Ovary (tissue), 9 donors: ENCODE data around the gene ABCF2. TPM values are rescaled to one million over a fixed set of nuclear protein-coding genes. Genes with fewer than 3 reads are reported as not detected.

Experiments
- DNase-seq, 5 donors: peaks; one replicate each; pipeline ENCODE4 v3.0.0-alpha.2; 2019 to 2020
- H3K27ac ChIP-seq, 2 donors: fragments of 200-600 bp; one replicate each; pipeline versions ENCODE4 v1.5.1 to v1.8.0; 2019 to 2022
- H3K27me3 ChIP-seq: fragments of 200-600 bp; one replicate; pipeline ENCODE4 v1.8.0; 2022
- H3K36me3 ChIP-seq: fragments of 200-600 bp; sonication (generic); one replicate; pipeline ENCODE4 v1.5.1; 2019
- H3K4me1 ChIP-seq: one replicate; pipeline ENCODE4 v1.8.1; 2013; ENCODE audit warnings: mild to moderate bottlenecking, moderate library complexity; ENCODE audit not compliant: insufficient read depth
- H3K4me3 ChIP-seq: fragments of 200-600 bp; sonication (generic); one replicate; pipeline ENCODE4 v1.5.1; 2017
- H3K9me3 ChIP-seq, 2 donors: fragments of 200-600 bp in 1 of 2; sonication (generic) in 1 of 2; one replicate each; pipeline versions ENCODE4 v1.5.1 to v1.8.1; 2013 to 2019; ENCODE audit warnings: mild to moderate bottlenecking in 1 of 2, moderate library complexity in 1 of 2
- CTCF ChIP-seq, 3 donors: fragments of 450-650 bp in 2 of 3; fragments of 200-600 bp in 1 of 3; IDR thresholded peaks; one replicate each; pipeline versions ENCODE4 v1.5.1 to v1.8.0; 2016 to 2022; ENCODE audit warnings: antibody characterized with exemption in 3 of 3, mild to moderate bottlenecking in 1 of 3
- EP300 ChIP-seq: sonication (generic); formaldehyde crosslinking; IDR thresholded peaks from one replicate; pipeline ENCODE4 v1.6.1; 2017; ENCODE audit warnings: antibody characterized with exemption
- POLR2A ChIP-seq: fragments of 450-650 bp; IDR thresholded peaks from one replicate; pipeline ENCODE4 v1.6.1; 2017; ENCODE audit warnings: antibody characterized with exemption, mild to moderate bottlenecking, moderate library complexity
- WGBS, 3 donors: extraction: QIAGEN DNeasy Blood & Tissue Kit in 1 of 3; methylation state at CpG; one replicate each; pipeline versions ENCODE4 v1.1.5 to v1.1.7; 2013 to 2017; 5-methylcytosine and 5-hydroxymethylcytosine counted together
- intact Hi-C, 4 donors: fragments of 100-400 bp; cut with DNase I; formaldehyde crosslinking; loops; one replicate each; pipeline versions ENCODE4 v1.11.0 to v1.15.1; 2022 to 2023
- polyA plus RNA-seq, 2 donors: library from polyadenylated mRNA; stranded (reverse); fragments of 200-250 nt in 1 of 2; fragments of 350-450 nt in 1 of 2; fragmentation: Illumina TruSeq in 1 of 2; extraction: RNeasy Lipid Tissue Mini Kit (QIAGEN cat#74804) in 1 of 2; gene quantifications; one replicate each; pipeline ENCODE4 v1.2.3, GENCODE V29; 2013 to 2014
- total RNA-seq, 7 donors: library from RNA; depleted of rRNA in 2 of 7; stranded (reverse); fragments of >200 nt in 2 of 7; fragmentation: NEBNext Ultra II Directional in 3 of 7; extraction: Animal tissue kit (Norgen Biotek cat#: 25700) in 3 of 7; gene quantifications; one replicate each; pipeline versions ENCODE4 v1.1.0 to v1.2.4, GENCODE V29; 2016 to 2023
- donor health status: DM: no; HTN: no; CAD: no; lungs with moderate emphysema.
- donor health status: DM: no; HTN: no; CAD: no.
- donor health status: Bipolar disorder and iron deficiency.
- donor health status: DM: yes; HTN: yes; CAD: no.
- donor health status: DM: no; HTN: no; CAD: no.
- donor health status: DM: yes; HTN: yes; CAD: no.

Gene ABCF2
- total and polyA plus RNA-seq, 9 donors, result 13.6 to 40.3 (median 27.6) TPM

DNA sequence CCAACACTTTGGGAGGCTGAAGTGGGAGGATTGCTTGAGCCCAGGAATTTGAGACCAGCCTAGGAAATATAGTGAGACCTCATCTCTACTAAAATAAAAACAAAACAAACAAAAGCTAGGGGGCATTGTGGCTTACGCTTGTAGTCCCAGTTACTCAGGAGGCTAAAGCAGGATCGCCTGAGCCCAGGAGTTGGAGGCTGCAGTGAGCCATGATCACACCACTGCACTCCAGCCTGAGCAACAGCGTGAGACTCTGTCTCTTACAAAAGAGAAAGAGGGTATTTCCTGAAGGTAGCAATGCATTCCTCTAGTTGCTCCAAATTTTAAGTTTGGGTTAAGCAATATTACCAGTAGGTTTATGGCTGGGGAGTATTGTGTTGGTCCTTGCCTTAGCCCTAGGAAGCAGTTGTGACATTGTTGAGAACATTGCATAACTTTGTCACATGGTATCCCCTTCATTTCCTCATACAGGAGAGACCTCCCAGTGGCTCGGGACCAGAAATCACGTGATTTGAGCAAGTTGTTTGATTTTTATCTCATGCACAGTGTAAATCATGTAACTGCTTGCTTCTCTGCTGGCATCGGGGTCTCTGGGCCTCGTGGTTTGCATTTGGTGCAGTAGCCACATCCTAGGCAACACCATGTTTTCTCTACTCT lies 44.8 kb upstream of the ABCF2 start:
- no peak overlapping the region for H3K4me3 ChIP-seq
- TF ChIP-seq EP300, result no peak
- no peak for TF ChIP-seq POLR2A
- no peak for TF ChIP-seq CTCF (IDR thresholded peaks at IDR 0.05)
- no peak for DNase-seq
- no peaks in the 10 kb centered on the region for H3K27me3 ChIP-seq
- H3K27ac ChIP-seq, result no peak overlapping the region
- WGBS, 3 donors, result 68 to 72% (median 68%) methylated on average over 7 of the region's 7 CpGs
- peaks cover 5% of the 10 kb centered on the region for H3K4me1 ChIP-seq
- intact Hi-C loops, result no loop called here
- no peaks in the 10 kb centered on the region for H3K9me3 ChIP-seq
- H3K36me3 ChIP-seq, result no peaks in the 10 kb centered on the region

DNA sequence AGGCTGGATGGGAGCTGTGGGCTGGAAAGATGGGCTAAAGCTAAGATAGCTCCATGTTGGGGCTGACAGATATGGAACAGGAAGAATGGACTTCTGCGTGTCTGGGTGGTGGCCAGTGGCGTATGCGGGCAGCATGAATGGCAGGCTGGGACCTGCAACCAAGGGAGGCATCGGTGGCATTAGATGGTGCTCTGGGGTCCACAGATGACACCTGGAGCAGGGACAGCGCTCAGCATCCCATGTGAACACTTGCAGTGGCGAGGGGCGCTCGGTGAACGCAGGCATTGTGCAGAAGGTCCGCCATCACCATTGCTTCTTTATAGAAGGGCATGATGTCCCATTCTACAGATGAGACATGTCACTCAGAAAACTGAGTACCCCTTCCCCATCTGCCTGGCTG lies 42.5 kb upstream of the ABCF2 start:
- Histone ChIP-seq H3K27ac (no peak overlapping the region), H3K4me3 (no peak overlapping the region), H3K9me3 (no peaks in the 10 kb centered on the region), H3K36me3 (no peaks in the 10 kb centered on the region), H3K27me3 (no peaks in the 10 kb centered on the region), H3K4me1 (no peaks in the 10 kb centered on the region)
- intact Hi-C loops, result no loop called here
- WGBS, 3 donors, result 93 to 96% (median 94%) methylated on average over 10 of the region's 10 CpGs
- no peak for DNase-seq
- no peak for TF ChIP-seq POLR2A

GRCh38 chr7:151265351-151265931 lies 38.4 kb upstream of the ABCF2 start:
- Histone ChIP-seq H3K36me3 (no peaks in the 10 kb centered on the region), H3K9me3 (no peaks in the 10 kb centered on the region), H3K27me3 (no peaks in the 10 kb centered on the region), H3K27ac (no peak overlapping the region), H3K4me1 (peaks cover 12% of the 10 kb centered on the region), H3K4me3 (no peak overlapping the region)
- intact Hi-C loops, result no loop called here
- no peak for TF ChIP-seq EP300
- TF ChIP-seq CTCF (IDR thresholded peaks at IDR 0.05), result no peak
- TF ChIP-seq POLR2A, result no peak
- DNase-seq, result no peak
- 83 to 93% (median 93%) methylated on average over 9 of the region's 9 CpGs for WGBS, 3 donors

- Histone ChIP-seq H3K9me3 (no peaks in the 10 kb centered on the region), H3K27me3 (no peaks in the 10 kb centered on the region), H3K4me3 (no peak overlapping the region), H3K36me3 (no peaks in the 10 kb centered on the region), H3K27ac (no peak overlapping the region), H3K4me1 (peaks cover 12% of the 10 kb centered on the region)
- 82 to 91% (median 90%) methylated on average over 5 of the region's 5 CpGs for WGBS, 3 donors
- intact Hi-C loops, result no loop called here
- no peak for TF ChIP-seq POLR2A
- no peak for TF ChIP-seq EP300
- no peak for TF ChIP-seq CTCF (IDR thresholded peaks at IDR 0.05)
- no peak for DNase-seq
Observed at GRCh38 chr7:151264615-151265014, 37.6 kb upstream of the ABCF2 start.

DNA sequence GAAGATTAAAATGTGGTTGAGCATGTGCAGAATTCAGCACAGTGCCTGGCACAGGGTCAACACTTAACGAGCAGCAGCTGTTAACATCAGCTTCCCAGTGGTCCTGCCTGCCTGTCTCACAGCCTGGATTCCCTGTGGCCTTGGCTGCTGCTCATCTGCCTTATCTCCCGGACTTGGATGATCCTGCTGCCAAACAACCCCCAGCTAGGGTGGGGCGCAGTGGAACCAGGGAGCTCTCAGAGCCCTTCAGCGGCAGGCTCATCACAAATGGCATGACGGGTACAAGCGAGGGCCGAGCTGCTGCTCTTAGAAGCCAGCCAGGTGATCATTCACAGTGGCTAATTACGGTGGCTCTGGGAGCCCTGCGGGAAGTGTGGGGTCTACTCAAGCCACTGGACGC lies 34.5 kb upstream of the ABCF2 start:
- Histone ChIP-seq H3K4me1 (peaks cover 12% of the 10 kb centered on the region), H3K27me3 (no peaks in the 10 kb centered on the region), H3K36me3 (no peaks in the 10 kb centered on the region), H3K27ac (no peak overlapping the region), H3K4me3 (no peak overlapping the region), H3K9me3 (no peaks in the 10 kb centered on the region)
- intact Hi-C loops, result no loop called here
- TF ChIP-seq POLR2A (no peak), EP300 (no peak), CTCF (IDR thresholded peaks at IDR 0.05) (no peak)
- peak in 4 of 5 donors; percentile 59 to 66 (median 64) for DNase-seq
- WGBS, 3 donors, result 0 to 19% (median 4%) methylated on average over 7 to 10 of the region's 10 CpGs
